Coronary artery (tissue), 2 donors: ENCODE results near the gene USP10.

Experiments
- DNase-seq: peaks from one replicate; pipeline ENCODE4 v3.0.0-alpha.2; 2017; ENCODE audit warnings: low spot score
- H3K27ac ChIP-seq, 2 donors: fragments of 200-600 bp; sonication (generic); one replicate each; pipeline ENCODE4 v1.5.1; 2016 to 2019
- H3K4me3 ChIP-seq: fragments of 200-600 bp; sonication (generic); 2 replicates; pipeline ENCODE4 v1.5.1; 2016; ENCODE audit warnings: mild to moderate bottlenecking, moderate library complexity
- CTCF ChIP-seq: fragments of 200-600 bp; sonication (generic); IDR thresholded peaks from one replicate; pipeline ENCODE4 v1.5.1; 2019; ENCODE audit warnings: antibody characterized with exemption

Gene USP10

GRCh38 chr16:84765616-84766580, 66.1 kb downstream of the USP10 start:
- peak; percentile 66 for DNase-seq
- H3K27ac ChIP-seq: peak overlapping the region in 1 of 2 donors; percentile 21
- no peak for TF ChIP-seq CTCF
- no peak overlapping the region for H3K4me3 ChIP-seq

GRCh38 chr16:84766978-84767773, 67.4 kb downstream of the USP10 start:
- no peak for DNase-seq
- Histone ChIP-seq H3K4me3 (no peak overlapping the region), H3K27ac (peak overlapping the region in 1 of 2 donors; percentile 21)

DNA sequence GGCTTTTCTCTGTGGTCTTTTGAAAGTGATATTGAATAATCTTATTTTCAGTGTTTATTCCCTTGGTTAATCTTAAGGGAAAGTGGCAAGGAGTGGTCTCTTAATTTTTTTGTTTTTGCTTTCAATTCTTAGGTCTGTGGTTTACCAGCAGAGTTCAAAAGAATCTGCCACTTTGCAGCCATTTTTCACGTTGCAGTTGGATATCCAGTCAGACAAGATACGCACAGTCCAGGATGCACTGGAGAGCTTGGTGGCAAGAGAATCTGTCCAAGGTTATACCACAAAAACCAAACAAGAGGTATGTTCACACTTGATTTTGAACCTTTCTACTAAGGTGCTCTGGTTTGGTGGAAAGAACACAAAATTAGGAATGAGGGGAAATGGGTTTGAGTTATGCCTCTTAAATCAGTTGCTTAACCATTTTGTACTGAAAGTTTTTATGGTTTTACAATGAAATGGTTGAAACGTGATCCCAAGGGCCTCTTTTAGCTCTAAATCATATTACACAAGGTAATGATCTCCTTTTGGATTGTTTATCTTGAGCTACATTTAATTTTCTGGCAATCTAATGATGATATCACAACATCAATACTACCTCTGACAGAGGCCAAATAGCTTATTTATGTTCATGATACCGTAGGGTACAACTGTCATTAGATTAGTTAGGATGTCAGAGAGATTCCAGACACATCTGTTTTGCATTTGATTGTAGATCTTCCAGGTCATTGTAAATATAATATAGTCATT, 68.4 kb downstream of the USP10 start:
- Histone ChIP-seq H3K27ac (no peak overlapping the region), H3K4me3 (no peak overlapping the region)
- no peak for DNase-seq
- TF ChIP-seq CTCF: no peak

More at GRCh38 chr16:84766978-84767773, 67.4 kb downstream of the USP10 start:
- TF ChIP-seq CTCF: no peak

- no peak for DNase-seq
- Histone ChIP-seq H3K4me3 (no peak overlapping the region), H3K27ac (no peak overlapping the region)
- TF ChIP-seq CTCF: no peak
Observed at GRCh38 chr16:84768808-84769197, 69.0 kb downstream of the USP10 start.

DNA sequence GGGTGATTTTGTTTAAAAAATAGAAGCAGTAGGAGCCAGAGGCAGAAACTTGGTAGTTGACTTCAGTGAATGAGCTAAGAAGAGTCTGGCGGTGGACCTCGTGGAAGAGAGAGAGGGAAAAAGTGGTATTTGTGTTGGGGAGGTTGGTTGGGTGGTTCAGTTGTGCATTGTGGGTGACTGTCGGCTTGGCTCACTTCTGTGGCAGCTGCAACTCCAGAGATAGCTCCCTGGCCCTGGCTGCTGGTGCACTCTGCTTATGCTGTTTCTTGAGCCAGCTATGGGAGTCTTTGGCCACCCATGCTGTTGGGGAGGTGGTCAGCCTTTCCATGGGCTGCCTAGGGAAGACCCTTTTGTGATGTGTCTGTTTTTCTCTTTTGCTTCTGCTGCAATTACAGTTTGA, 69.6 kb downstream of the USP10 start:
- no peak overlapping the region for H3K4me3 ChIP-seq
- H3K27ac ChIP-seq: no peak overlapping the region
- TF ChIP-seq CTCF: no peak
- no peak for DNase-seq

DNA sequence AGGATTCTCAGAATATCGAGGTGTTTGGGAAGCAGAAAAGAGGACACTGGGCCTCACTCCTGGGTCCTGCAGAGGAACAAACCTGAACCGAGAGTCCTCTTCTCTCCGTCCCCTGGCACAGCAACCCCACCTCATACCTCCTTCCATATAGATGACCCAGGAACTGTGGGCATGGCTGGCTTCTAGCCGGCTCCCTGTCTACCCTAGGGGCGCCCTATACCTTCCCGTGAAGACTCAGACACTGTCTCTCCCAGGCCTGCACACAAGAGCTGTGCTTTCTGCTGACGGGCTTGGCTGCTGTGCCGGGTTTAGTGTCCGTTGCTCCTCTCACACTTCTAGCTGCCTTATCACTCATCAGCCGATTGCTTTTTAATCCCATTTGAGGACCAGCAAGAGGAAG, 73.5 kb downstream of the USP10 start:
- DNase-seq: no peak
- TF ChIP-seq CTCF: no peak
- Histone ChIP-seq H3K27ac (no peak overlapping the region), H3K4me3 (no peak overlapping the region)
